Measurements from ENCODE around the gene PRR5L.

Gene PRR5L

GRCh38 chr11:36436064-36436463, 140.0 kb downstream of the PRR5L start:
- no peak for DNase-seq (ENCODE audit: low spot score)

GRCh38 chr11:36436589-36436988, 140.5 kb downstream of the PRR5L start:
- no peak for DNase-seq (ENCODE audit: low spot score)

- DNase-seq (ENCODE audit: low spot score), result no peak
Observed at GRCh38 chr11:36437413-36437812, 141.3 kb downstream of the PRR5L start.

DNA sequence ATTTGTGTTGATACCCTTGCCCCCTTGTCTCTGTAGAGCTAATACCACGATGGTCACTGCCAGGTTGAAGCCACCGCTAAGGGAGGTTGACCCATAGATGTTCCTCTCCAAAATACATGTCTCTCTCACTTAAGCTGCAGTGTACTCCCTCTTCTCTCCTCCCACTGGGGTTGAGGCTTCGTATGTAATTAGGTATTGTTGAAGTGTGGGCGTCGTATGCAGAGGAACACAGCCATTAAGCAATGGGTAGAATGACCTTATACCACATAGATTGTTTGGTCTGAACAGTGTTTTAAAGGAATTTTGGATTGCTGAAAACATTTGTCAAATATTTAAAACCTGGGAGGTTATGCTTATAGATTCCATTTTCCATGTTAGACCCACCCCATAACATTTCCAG, 142.0 kb downstream of the PRR5L start:
- DNase-seq (ENCODE audit: low spot score), result no peak

- DNase-seq (ENCODE audit: low spot score), result no peak
Observed at GRCh38 chr11:36441610-36442208, 145.6 kb downstream of the PRR5L start.

- DNase-seq (ENCODE audit: low spot score), result no peak
Observed at GRCh38 chr11:36443661-36444060, 147.6 kb downstream of the PRR5L start.

DNA sequence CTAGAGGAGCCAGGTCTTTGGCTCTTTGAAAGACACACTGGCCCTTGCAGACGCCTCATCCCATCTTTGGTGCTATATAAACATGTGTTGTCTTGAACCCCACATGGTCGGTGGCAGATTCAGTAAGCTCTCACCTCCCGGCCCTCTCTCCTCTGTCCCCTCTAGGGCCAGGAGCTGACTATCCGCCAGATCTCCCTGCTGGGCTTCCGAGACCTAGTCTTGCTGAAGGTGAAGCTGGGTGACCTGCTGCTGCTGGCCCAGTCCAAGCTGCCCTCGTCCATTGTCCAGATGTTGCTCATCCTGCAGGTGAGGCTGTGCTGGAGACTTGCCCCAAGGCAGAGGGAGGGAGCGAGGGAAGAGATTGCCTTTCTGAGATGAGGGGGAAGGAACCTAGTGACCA, 150.0 kb downstream of the PRR5L start:
- no peak for DNase-seq (ENCODE audit: low spot score)

DNA sequence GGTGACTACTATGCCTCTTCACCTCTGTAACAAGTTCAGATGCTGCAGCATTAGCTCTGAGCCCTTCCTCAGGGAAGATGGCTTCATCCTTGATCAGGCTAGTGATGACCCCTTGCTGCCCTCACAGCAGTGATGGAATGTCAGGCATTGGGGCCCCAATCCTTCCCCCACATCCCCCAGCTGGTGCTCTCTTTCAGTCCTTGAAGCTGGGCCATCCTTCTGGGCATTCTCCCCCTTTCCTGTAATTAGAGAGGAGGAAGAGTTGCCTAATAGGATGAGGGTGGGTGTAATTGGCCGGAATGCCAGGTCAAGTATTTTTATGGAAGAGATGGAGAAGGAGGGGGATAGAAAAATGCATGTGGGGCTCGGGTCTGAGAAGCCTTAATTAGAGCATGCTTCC, 151.4 kb downstream of the PRR5L start:
- DNase-seq (ENCODE audit: low spot score), result no peak

- DNase-seq (ENCODE audit: low spot score), result no peak
Observed at GRCh38 chr11:36447947-36448346, 151.9 kb downstream of the PRR5L start.

DNA sequence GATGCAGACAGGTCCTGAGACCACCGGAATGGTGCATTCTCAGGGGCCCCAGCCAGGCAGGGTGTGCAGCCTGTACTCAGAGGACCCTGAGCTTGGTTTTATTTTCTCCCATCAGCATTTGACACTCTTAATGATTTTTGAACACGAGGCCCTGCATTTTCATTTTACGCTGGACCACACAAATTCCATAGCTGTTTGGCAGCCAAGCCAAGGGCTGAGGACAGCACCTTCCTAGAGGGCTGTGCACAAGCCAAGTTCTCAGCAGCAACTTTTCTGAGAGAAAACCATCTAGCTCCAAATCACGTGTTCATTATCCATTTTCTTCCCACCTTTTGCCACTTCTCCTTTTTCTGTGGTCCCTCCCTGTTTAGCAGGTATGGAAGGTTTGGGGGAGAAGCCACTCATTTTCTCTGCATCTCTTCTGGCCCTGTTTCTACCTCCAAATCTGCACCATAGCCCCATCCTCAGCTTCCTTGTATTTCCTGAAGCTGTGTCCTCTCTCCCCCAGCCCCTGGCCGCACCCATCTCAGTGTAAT, 153.5 kb downstream of the PRR5L start:
- no peak for DNase-seq (ENCODE audit: low spot score)

- DNase-seq (ENCODE audit: low spot score), result no peak
Observed at GRCh38 chr11:36450110-36450572, 154.1 kb downstream of the PRR5L start.

- DNase-seq (ENCODE audit: low spot score), result peak; percentile 56
Observed at GRCh38 chr11:36451045-36451444, 155.0 kb downstream of the PRR5L start.

GRCh38 chr11:36451681-36452080, 155.6 kb downstream of the PRR5L start:
- no peak for DNase-seq (ENCODE audit: low spot score)

DNA sequence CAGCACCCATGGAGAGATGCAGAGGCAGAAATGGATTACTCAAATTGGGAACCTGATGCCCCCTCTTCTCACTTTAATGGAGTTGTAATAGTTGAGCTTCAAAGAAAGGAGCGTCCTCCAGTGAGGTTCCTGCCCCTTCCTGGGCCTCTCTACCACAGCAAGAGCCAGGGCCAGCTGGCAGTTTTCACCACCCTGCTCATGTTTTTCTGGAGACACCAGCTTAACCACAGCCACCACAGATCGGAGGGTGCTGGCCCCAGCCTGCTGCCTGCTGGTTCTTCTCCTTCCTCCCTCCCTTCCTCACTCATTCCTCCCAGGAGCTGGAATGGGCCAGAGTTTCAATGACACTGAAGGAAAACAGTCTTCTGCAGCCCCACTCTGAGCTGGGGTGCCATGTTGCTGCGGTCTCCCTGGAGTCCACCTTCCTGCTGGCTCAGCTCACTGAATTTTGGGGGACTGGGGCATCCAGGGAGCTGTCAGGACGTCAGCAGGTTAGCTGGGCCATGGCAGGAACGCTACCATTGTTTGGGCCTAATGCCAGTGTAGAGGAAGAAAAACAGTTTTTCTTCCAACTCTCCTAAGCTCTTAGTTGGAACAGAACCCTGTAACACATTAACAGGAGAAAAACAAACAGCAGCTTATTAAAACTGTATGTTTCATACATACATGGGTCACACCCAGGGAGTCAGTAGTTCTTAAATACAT, 156.3 kb downstream of the PRR5L start:
- DNase-seq (ENCODE audit: low spot score), result no peak

- DNase-seq (ENCODE audit: low spot score), result no peak
Observed at GRCh38 chr11:36452961-36453360, 156.9 kb downstream of the PRR5L start.

GRCh38 chr11:36453678-36454077, 157.6 kb downstream of the PRR5L start:
- DNase-seq (ENCODE audit: low spot score), result no peak

- no peak for DNase-seq (ENCODE audit: low spot score)
Observed at GRCh38 chr11:36454551-36454940, 158.5 kb downstream of the PRR5L start.

DNA sequence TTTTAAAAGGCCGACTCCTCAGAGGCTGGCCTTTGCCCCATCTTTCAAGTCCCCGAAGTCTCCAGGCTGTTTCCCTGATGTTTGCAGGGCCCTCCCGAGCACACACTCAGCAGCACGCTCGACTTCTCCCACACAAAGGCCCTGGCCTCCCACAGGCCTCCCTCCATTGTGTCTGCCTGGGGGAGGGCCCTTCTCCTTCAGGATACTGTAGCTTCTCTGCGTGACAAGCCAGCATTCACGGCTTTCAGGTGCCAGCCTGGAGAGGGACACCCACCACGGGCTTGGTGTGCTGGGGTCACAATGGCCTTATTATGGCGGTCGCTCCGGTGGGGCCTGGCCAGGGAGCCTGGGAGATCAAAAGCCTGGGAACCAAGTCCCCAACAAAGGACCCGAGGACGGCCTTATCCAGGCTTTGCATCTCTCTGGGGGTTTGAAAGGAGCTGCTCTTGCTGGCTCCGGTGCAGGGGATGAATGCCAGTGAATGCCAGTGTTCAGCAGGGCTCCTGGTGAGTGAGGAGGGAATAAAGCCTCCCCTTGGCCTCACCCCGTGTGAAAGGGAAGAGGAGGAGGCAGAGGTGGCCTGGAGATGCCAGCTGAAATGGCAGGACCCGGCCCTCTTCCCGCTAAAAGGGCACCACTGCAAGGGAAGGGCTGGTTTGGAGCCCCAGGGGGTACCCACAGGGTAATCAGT, 159.0 kb downstream of the PRR5L start:
- DNase-seq (ENCODE audit: low spot score), result peak; percentile 35

DNA sequence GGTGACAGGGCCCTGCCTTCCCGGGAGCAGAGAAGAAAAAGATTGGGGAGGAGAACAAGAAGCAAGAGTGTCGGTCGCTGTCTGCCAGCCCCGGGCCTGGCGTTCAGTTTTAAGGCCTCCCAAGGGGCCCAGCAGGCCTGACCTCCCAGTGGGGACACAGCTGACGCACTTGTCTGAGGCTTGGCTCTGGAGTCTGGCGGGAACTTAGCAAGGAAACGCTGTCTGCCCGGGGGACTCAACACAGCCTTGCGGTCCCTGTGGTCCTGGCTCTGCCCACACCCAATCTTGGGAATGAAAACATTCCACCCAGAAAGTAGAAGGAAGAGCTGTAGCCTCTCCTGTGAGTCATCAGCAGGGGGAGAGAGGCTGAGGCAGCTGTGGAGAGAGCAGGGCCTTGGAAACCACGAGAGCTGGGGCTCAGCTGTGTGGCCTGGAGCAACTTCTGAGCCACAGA, 159.6 kb downstream of the PRR5L start:
- DNase-seq (ENCODE audit: low spot score), result peak; percentile 57

DNA sequence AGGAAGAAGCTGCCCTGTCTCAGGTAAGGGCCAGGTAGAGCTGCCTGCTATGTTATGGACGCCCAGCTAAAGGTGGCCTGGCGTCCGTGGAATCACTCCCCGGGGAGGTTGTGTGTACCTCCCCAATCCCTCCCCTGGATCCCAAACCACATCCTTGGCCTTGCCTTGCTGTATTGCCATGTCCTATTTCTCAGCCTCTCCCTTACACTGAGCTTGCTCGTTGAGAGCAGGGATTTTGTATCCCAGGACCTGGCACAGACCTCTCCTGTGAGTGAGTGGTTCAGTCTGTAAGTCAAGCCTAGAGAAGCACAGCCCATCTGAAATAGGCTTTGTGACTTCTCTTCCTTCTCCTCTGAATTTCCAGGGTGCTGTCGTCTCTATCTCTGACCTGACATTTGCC, 160.1 kb downstream of the PRR5L start:
- DNase-seq (ENCODE audit: low spot score), result no peak

- no peak for DNase-seq (ENCODE audit: low spot score)
Observed at GRCh38 chr11:36458129-36458915, 162.2 kb downstream of the PRR5L start.

DNA sequence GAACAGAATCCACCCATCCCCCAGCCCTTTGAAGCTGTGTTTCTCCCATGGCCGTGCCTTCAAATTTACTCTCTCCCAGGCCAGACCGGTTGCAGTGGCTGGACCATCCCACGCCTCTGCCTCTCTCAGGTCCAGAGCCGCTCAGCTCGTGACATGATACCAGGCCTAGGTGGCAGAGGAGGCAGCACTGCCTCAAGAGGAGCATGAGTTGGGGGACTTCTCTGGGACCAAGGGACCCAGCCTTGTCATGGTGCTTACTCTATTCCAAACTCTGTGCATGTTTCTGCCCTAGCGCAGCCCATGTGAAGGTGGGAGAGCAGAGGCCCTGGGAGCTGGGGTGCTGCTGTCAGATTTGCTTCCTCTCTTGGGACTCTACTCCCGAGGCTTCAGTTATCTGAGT, 163.0 kb downstream of the PRR5L start:
- no peak for DNase-seq (ENCODE audit: low spot score)

Measured in pons (tissue), 1 donor.